Measurements from ENCODE around the gene AWAT1.

DNA sequence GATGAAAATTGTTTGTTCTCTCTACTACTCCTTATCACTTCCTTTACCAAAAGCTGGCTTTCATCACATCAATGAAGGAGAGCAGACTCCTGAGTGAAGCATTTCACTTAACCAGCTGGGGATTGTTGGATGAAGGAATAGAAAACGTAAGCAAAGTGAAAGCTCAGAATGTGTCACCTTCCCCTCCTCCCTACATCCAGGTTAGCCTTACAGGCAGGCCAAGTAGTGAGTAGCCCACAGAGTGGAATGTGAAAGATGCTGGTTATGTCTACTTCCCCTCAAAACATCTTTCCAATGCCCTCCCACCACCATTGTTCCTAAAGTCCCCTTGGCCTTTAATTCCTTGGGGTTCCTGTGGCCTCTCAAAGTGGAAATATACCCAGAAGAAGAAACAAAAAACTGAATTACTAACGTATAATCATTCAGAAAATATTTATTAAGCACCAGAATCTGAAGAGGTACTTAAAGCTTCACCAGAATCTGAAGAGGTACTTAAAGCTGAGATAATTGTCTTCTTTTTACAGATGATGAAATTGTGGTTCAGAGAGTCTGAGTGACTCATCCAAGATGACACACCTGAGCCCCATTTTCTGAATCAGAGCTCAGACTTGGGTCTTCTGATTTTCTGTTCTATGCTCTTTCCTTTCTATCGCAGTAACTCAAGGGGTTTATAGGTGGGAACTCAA, 19.1 kb downstream of the AWAT1 start:
- TF ChIP-seq, protein P1, sequence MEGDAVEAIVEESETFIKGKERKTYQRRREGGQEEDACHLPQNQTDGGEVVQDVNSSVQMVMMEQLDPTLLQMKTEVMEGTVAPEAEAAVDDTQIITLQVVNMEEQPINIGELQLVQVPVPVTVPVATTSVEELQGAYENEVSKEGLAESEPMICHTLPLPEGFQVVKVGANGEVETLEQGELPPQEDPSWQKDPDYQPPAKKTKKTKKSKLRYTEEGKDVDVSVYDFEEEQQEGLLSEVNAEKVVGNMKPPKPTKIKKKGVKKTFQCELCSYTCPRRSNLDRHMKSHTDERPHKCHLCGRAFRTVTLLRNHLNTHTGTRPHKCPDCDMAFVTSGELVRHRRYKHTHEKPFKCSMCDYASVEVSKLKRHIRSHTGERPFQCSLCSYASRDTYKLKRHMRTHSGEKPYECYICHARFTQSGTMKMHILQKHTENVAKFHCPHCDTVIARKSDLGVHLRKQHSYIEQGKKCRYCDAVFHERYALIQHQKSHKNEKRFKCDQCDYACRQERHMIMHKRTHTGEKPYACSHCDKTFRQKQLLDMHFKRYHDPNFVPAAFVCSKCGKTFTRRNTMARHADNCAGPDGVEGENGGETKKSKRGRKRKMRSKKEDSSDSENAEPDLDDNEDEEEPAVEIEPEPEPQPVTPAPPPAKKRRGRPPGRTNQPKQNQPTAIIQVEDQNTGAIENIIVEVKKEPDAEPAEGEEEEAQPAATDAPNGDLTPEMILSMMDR (IDR thresholded peaks at IDR 0.05) = no peak
- no peak for TF ChIP-seq POLR2A (IDR thresholded peaks at IDR 0.05)
- no peak for TF ChIP-seq EP300 (IDR thresholded peaks at IDR 0.05)
